Progenitor cell of endocrine pancreas (in vitro differentiated cells): ENCODE data around the gene GDPD5. TPM values are rescaled to one million over a fixed set of nuclear protein-coding genes. Genes with fewer than 3 reads are reported as not detected.

ENCODE experiments used
- DNase-seq: peaks from one replicate; pipeline ENCODE4 v3.0.0; 2021; ENCODE audit warnings: low spot score; ENCODE audit not compliant: unreplicated experiment
- H3K27ac Mint-ChIP-seq: 2 replicates; pipeline ENCODE4 v1.8.0; 2021; ENCODE audit warnings: mild to moderate bottlenecking, moderate library complexity, mixed read lengths
- H3K27me3 Mint-ChIP-seq: 2 replicates; pipeline ENCODE4 v1.8.0; 2021; ENCODE audit warnings: mixed read lengths
- H3K36me3 Mint-ChIP-seq: 2 replicates; pipeline ENCODE4 v1.8.0; 2022; ENCODE audit warnings: mixed read lengths; ENCODE audit not compliant: insufficient read depth
- H3K4me1 Mint-ChIP-seq: 2 replicates; pipeline ENCODE4 v1.8.0; 2021; ENCODE audit warnings: low read depth, mixed read lengths
- H3K4me3 Mint-ChIP-seq: 2 replicates; pipeline ENCODE4 v1.8.0; 2021; ENCODE audit warnings: low read depth, mild to moderate bottlenecking, moderate library complexity, mixed read lengths
- H3K9me3 Mint-ChIP-seq: 2 replicates; pipeline ENCODE4 v1.8.0; 2021; ENCODE audit warnings: low read depth, mixed read lengths
- total RNA-seq: library from RNA; stranded (reverse); gene quantifications from 2 replicates; pipeline ENCODE4 v1.2.1, GENCODE V29; 2021
- TF ChIP-seq, protein P1 (sequence below): fragments of 200-600 bp; sonication (generic); IDR thresholded peaks from one replicate; pipeline ENCODE4 v1.5.0; 2021; ENCODE audit warnings: antibody characterized with exemption, mild to moderate bottlenecking; ENCODE audit not compliant: unreplicated experiment

GDPD5 gene
- total RNA-seq, 1 donor from 2014 or later: 32.4 TPM

DNA sequence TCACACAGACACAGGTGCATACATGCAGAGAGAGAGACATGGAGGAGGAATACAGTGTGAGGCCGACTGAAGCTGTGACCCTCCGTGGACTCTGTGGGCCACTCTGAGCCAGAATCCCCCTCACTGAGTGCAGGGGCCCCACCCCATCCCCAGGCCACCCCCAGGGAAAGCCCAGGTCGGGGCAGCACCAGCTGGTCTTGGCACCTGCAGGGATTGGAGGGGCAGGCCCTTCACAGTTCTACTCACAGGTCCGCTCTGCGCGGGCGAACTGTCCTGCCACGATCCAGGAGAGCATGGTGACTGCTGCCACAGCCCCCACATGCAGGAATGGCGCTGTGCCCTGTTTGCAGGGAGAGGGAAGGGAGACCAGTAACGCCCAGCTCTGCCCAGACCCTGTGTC is 76.5 kb downstream of the GDPD5 start:
- H3K36me3 Mint-ChIP-seq: no peaks in the 10 kb centered on the region
- H3K9me3 Mint-ChIP-seq: no peaks in the 10 kb centered on the region
- no peak for DNase-seq
- TF ChIP-seq, protein P1, sequence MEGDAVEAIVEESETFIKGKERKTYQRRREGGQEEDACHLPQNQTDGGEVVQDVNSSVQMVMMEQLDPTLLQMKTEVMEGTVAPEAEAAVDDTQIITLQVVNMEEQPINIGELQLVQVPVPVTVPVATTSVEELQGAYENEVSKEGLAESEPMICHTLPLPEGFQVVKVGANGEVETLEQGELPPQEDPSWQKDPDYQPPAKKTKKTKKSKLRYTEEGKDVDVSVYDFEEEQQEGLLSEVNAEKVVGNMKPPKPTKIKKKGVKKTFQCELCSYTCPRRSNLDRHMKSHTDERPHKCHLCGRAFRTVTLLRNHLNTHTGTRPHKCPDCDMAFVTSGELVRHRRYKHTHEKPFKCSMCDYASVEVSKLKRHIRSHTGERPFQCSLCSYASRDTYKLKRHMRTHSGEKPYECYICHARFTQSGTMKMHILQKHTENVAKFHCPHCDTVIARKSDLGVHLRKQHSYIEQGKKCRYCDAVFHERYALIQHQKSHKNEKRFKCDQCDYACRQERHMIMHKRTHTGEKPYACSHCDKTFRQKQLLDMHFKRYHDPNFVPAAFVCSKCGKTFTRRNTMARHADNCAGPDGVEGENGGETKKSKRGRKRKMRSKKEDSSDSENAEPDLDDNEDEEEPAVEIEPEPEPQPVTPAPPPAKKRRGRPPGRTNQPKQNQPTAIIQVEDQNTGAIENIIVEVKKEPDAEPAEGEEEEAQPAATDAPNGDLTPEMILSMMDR: no peak
- no peak overlapping the region for H3K4me3 Mint-ChIP-seq
- no peaks in the 10 kb centered on the region for H3K4me1 Mint-ChIP-seq
- H3K27ac Mint-ChIP-seq: no peak overlapping the region
- peaks cover 24% of the 10 kb centered on the region for H3K27me3 Mint-ChIP-seq

DNA sequence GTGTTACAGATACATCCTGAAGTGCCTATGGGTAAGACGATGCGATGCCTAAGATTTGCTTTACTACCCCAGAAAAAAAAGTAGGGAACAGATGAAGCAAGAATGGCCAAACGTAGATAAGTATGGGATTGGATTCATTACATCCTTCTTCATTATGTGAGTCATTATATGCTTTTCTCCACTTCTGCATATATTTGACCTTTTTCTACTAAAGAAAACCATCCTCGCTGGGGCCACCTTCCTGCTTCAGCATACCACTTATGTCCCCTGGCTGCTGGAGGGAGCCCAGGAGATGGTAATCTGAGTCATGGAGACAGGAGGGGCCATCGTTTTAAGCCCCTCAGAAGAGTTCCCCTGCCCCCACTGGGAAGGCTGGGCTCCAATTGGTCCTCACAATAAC is 78.3 kb downstream of the GDPD5 start:
- H3K36me3 Mint-ChIP-seq: no peaks in the 10 kb centered on the region
- H3K27me3 Mint-ChIP-seq: peaks cover 26% of the 10 kb centered on the region
- H3K27ac Mint-ChIP-seq: no peak overlapping the region
- H3K9me3 Mint-ChIP-seq: no peaks in the 10 kb centered on the region
- DNase-seq: no peak
- no peak overlapping the region for H3K4me3 Mint-ChIP-seq
- no peaks in the 10 kb centered on the region for H3K4me1 Mint-ChIP-seq
- TF ChIP-seq, protein P1: no peak

DNA sequence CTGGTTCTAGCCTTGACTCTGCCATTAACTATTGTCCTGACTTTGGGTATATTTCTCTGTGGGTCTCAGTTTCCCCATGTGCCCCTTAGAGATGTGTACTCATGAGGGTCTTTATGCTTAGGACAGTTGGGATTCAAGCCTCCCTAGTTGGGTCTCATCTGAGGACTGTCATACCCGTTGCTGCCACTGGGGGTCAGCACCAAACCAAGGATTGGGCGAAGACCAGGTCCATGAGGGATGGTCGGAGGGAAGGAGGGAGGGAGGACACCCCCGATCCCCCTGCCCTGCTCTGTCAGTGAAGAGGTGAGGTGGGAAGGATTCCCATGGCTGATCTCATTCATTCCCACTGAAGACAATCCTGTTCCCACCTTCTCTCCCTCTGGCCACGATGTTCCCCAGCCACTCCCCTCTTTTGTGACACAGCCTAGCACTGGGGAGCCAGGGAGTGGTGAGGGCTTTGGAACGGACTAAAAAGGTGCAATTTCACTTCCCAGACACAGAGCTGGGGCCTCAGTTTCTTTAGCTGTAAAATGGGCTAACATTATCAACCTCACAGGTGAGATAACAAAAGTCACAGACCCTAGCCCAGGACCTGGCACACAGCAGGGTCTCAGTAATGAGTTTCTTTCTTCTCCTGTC is 80.3 kb downstream of the GDPD5 start:
- Mint-ChIP-seq H3K36me3 (no peaks in the 10 kb centered on the region), H3K27me3 (peaks cover 15% of the 10 kb centered on the region), H3K4me3 (no peak overlapping the region), H3K9me3 (no peaks in the 10 kb centered on the region), H3K4me1 (no peaks in the 10 kb centered on the region), H3K27ac (no peak overlapping the region)
- peak; percentile 69 for DNase-seq
- TF ChIP-seq, protein P1: peak; percentile 96

DNA sequence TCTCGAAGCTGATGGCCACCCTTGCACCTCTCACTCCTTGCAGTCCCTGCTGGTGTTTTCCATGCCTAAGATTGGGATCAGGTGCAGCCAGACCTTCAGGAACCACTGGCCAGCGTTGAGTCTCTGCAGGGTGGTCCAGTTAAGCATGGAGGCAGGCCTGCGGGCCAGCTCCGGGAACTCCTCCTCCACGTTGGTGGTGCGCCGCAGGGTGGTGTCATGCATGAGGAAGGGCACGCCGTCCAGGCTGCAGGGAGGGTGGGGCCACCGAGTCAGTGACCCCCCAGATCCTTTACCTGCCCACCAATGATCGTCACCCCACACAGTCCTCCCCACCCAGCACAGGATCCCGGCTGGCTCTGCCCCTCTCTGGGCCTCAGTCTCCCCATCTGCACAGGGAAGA is 82.7 kb downstream of the GDPD5 start:
- Mint-ChIP-seq H3K4me3 (no peak overlapping the region), H3K27me3 (peaks cover 20% of the 10 kb centered on the region), H3K9me3 (no peaks in the 10 kb centered on the region), H3K4me1 (no peaks in the 10 kb centered on the region), H3K27ac (no peak overlapping the region), H3K36me3 (no peaks in the 10 kb centered on the region)
- DNase-seq: no peak
- TF ChIP-seq, protein P1: no peak

DNA sequence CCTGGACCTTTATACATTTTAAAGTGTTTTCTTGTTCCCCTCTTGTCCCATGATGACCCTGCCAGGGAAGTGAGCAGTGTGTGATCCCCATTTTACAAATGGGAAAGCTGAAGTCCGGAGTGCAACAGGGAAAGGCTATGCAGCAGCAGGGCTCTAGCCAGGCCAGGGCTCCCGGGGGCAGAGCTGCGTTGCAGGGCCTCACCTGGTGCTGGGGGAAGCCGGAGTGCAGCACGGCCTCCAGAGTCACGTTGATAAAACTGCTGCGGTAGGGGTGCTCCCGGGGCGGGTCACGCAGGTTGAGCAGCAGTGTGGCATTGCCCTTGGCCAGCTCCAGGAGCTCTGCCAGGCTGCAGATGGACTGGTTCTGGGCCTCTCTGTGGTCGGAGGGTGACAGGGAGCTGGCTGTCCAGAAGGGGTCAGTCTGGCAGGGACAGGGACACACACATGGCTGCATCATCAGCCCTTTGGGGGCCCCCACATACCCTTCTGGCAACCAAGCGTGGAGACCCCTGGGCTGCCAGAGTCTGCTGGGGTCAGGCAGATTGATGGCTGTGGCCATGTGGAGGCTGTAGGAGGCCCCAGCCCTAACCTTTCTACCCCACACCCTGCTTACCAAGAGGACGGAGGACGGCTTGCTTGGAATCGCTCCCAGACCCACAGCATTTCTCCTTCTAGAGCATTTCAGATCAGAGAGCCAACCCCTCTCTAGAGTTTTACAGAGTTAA is 83.4 kb downstream of the GDPD5 start:
- no peaks in the 10 kb centered on the region for H3K4me1 Mint-ChIP-seq
- TF ChIP-seq, protein P1: no peak
- H3K27ac Mint-ChIP-seq: no peak overlapping the region
- no peak for DNase-seq
- no peaks in the 10 kb centered on the region for H3K36me3 Mint-ChIP-seq
- no peak overlapping the region for H3K4me3 Mint-ChIP-seq
- H3K27me3 Mint-ChIP-seq: peaks cover 22% of the 10 kb centered on the region
- H3K9me3 Mint-ChIP-seq: no peaks in the 10 kb centered on the region
